ENCODE measurements around the gene DMWD. TPM values are rescaled to one million over a fixed set of nuclear protein-coding genes. Genes with fewer than 3 reads are reported as not detected.

The DMWD gene, protein sequence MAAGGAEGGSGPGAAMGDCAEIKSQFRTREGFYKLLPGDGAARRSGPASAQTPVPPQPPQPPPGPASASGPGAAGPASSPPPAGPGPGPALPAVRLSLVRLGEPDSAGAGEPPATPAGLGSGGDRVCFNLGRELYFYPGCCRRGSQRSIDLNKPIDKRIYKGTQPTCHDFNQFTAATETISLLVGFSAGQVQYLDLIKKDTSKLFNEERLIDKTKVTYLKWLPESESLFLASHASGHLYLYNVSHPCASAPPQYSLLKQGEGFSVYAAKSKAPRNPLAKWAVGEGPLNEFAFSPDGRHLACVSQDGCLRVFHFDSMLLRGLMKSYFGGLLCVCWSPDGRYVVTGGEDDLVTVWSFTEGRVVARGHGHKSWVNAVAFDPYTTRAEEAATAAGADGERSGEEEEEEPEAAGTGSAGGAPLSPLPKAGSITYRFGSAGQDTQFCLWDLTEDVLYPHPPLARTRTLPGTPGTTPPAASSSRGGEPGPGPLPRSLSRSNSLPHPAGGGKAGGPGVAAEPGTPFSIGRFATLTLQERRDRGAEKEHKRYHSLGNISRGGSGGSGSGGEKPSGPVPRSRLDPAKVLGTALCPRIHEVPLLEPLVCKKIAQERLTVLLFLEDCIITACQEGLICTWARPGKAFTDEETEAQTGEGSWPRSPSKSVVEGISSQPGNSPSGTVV
- total RNA-seq = 100 to 1,000 TPM in 1 of 4 donors, 10 to 100 TPM in 2, 1 to 10 TPM in 1; 4.4 to 103 (median 36.9) TPM

DNA sequence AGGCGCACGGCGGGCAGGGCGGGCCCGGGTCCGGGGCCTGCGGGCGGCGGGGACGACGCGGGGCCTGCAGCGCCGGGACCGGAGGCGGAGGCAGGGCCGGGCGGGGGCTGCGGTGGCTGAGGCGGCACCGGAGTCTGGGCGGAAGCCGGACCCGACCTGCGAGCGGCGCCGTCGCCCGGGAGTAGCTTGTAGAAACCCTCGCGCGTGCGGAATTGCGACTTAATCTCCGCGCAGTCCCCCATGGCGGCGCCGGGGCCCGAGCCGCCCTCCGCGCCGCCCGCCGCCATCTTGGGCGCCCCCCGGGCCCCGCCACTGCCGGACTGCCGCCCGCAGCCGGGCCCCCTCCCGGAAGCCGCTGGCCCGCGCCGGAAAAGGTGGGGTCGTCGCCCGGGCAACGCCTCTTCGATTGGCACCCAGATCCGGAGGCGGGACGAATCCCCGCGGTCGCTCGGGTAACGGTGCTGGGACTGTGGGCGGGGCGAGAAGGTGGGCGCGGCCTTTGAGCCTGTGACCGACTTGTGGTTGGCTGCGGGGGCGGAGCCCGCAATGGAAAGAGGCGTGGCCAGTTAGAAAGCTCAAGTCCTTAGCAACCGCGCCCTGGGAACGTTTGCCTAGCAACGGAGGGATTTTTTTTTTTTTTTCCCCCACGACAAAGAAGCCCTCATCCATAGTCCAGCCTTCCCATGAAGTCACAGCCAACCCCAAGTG lies at the start of gene DMWD:
Gene DMWD, minus strand, starts transcription at position 376 of the 708 bp plus-strand sequence. Its CDS starts 89 bp downstream, at position 287.
- peak; percentile 100 for DNase-seq
- no peaks in the 10 kb centered on the region for H3K27me3 ChIP-seq
- TF ChIP-seq CTCF (IDR thresholded peaks at IDR 0.05) (no peak), POLR2A (IDR thresholded peaks at IDR 0.05) (peak; percentile 61 to 78)
- H3K4me1 ChIP-seq = peaks cover 0 to 4% of the 10 kb centered on the region in 2 donors
- intact Hi-C loops (cut with DNase I; ENCODE audit: low total_unique reads) = no loop called here
- no peaks in the 10 kb centered on the region for H3K36me3 ChIP-seq
- H3K27ac ChIP-seq = peak within 1 kb of the TSS; percentile 62 to 85
- no peaks in the 10 kb centered on the region for H3K9me3 ChIP-seq
- peak within 1 kb of the TSS; percentile 52 to 80 for H3K4me3 ChIP-seq

DNA sequence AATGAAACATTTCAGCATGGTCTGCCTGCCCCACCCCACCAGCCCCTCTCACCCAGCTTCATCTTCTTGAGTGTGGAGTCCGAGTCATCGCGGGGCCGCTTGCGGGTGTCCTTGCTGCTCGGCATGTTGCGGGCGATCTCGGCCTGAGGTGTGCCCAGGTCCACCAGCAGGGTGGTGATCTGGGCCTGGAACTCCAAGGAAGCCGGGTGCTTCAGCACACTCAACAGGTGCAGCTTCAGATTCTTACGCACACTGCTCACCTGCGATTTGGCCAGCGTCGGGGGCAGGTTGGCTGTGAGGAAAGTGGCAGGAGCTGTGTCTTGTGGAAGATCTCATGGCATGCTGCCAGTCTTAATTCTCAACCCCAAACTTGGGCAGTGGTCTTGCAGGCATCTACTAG lies 49.6 kb upstream of the DMWD start:
- Histone ChIP-seq H3K27me3 (no peaks in the 10 kb centered on the region), H3K4me1 (no peaks in the 10 kb centered on the region), H3K9me3 (no peaks in the 10 kb centered on the region), H3K4me3 (no peak overlapping the region), H3K36me3 (no peaks in the 10 kb centered on the region), H3K27ac (no peak overlapping the region)
- intact Hi-C loops (cut with DNase I; ENCODE audit: low total_unique reads) = no loop called here
- TF ChIP-seq POLR2A (IDR thresholded peaks at IDR 0.05) = no peak
- TF ChIP-seq CTCF (IDR thresholded peaks at IDR 0.05) = no peak
- no peak for DNase-seq

DNA sequence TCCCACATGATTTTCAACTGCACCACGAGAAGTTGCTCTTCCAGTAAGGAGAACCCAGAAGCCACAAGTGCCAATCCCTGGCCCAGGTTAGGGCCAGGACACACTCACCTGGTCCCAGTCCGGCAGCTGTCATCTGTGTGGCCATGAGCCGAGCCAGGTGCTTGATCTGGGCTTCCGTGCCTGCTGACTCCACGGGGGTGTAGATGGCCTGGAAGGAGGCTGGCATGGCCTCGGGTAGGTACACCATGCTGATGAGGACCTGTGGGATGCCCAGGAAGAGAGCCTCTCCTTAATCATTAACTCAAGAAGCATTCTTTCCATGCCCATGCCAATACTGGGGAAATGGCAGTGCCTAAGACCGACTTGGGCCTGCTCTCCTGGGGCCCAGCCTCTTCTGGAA lies 42.3 kb upstream of the DMWD start:
- Histone ChIP-seq H3K27ac (no peak overlapping the region), H3K27me3 (no peaks in the 10 kb centered on the region), H3K9me3 (no peaks in the 10 kb centered on the region), H3K36me3 (no peaks in the 10 kb centered on the region), H3K4me3 (no peak overlapping the region), H3K4me1 (no peaks in the 10 kb centered on the region)
- TF ChIP-seq POLR2A (IDR thresholded peaks at IDR 0.05) (no peak), CTCF (IDR thresholded peaks at IDR 0.05) (no peak)
- intact Hi-C loops (cut with DNase I; ENCODE audit: low total_unique reads) = no loop called here
- DNase-seq = no peak

DNA sequence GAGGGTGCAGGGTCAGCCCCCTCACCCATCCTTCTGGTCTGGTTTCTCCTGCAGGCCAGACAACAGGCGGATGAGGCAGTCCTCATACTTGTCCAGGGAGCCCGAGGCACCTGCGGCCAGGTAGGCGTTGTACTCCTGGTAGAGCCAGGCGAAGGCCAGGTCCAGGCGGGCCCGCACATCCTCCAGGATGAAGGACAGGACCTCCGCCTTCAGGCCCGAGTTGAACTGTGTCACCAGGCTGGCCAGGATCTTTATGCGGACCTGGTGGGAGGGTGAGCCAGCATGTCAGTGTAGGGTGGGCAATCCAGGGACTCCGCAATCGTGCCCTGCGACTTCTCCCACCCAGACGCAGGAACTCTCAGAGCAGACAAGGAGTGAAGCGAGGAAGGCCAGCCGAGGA lies 36.3 kb upstream of the DMWD start:
- no peaks in the 10 kb centered on the region for H3K9me3 ChIP-seq
- H3K4me1 ChIP-seq = no peaks in the 10 kb centered on the region
- TF ChIP-seq POLR2A (IDR thresholded peaks at IDR 0.05) (no peak), CTCF (IDR thresholded peaks at IDR 0.05) (no peak)
- intact Hi-C loops (cut with DNase I; ENCODE audit: low total_unique reads) = no loop called here
- H3K27me3 ChIP-seq = no peaks in the 10 kb centered on the region
- H3K36me3 ChIP-seq = no peaks in the 10 kb centered on the region
- no peak overlapping the region for H3K27ac ChIP-seq
- H3K4me3 ChIP-seq = no peak overlapping the region
- no peak for DNase-seq

All from uterus (tissue), 4 donors.